Effector memory CD8-positive, alpha-beta T cell (primary cell): ENCODE results near the gene GRIN2A.

Experiments
- ATAC-seq: fragments of 150-1000 bp; cut with Tn5 transposase; replicated peaks from 2 replicates; pipeline ENCODE4 v1.10.0; 2021; ENCODE audit warnings: mild to moderate bottlenecking, moderate library complexity
- DNase-seq, 3 experiments: peaks; one replicate each; pipeline ENCODE4 v3.0.0; 2021
- H3K27ac Mint-ChIP-seq, 2 donors: one replicate each; pipeline ENCODE4 v1.8.0; 2022; ENCODE audit warnings: mild to moderate bottlenecking in 2 of 2, mixed read lengths in 2 of 2, moderate library complexity in 2 of 2
- H3K27me3 Mint-ChIP-seq, 2 donors: one replicate each; pipeline ENCODE4 v1.8.0; 2022; ENCODE audit warnings: mixed read lengths in 2 of 2
- H3K36me3 Mint-ChIP-seq: one replicate; pipeline ENCODE4 v1.8.0; 2022; ENCODE audit warnings: mild to moderate bottlenecking, moderate library complexity, mixed read lengths; ENCODE audit not compliant: insufficient read depth
- H3K4me1 Mint-ChIP-seq, 2 donors: one replicate each; pipeline ENCODE4 v1.8.0; 2022; ENCODE audit warnings: low read depth in 2 of 2, mixed read lengths in 2 of 2
- H3K4me3 Mint-ChIP-seq, 2 donors: one replicate each; pipeline ENCODE4 v1.8.0; 2022; ENCODE audit warnings: mild to moderate bottlenecking in 2 of 2, mixed read lengths in 2 of 2, moderate library complexity in 2 of 2
- H3K9me3 Mint-ChIP-seq, 2 donors: one replicate each; pipeline ENCODE4 v1.8.0; 2022; ENCODE audit warnings: mixed read lengths in 2 of 2

GRIN2A gene

GRCh38 chr16:9797306-9797705 lies 384.9 kb downstream of the GRIN2A start:
- peaks cover 0 to 3% of the 10 kb centered on the region in 2 donors for H3K9me3 Mint-ChIP-seq
- H3K36me3 Mint-ChIP-seq: peaks cover 3% of the 10 kb centered on the region
- DNase-seq (no peak), ATAC-seq (no peak)
- H3K4me3 Mint-ChIP-seq: no peak overlapping the region
- no peaks in the 10 kb centered on the region for H3K27me3 Mint-ChIP-seq
- no peaks in the 10 kb centered on the region for H3K4me1 Mint-ChIP-seq
- H3K27ac Mint-ChIP-seq: no peak overlapping the region

GRCh38 chr16:9793623-9794022 lies 388.6 kb downstream of the GRIN2A start:
- Mint-ChIP-seq H3K27ac (no peak overlapping the region), H3K4me1 (no peaks in the 10 kb centered on the region), H3K36me3 (peaks cover 3% of the 10 kb centered on the region), H3K9me3 (peaks cover 0 to 3% of the 10 kb centered on the region in 2 donors), H3K27me3 (peaks cover 0 to 7% of the 10 kb centered on the region in 2 donors), H3K4me3 (no peak overlapping the region)
- ATAC-seq (no peak), DNase-seq (no peak)

DNA sequence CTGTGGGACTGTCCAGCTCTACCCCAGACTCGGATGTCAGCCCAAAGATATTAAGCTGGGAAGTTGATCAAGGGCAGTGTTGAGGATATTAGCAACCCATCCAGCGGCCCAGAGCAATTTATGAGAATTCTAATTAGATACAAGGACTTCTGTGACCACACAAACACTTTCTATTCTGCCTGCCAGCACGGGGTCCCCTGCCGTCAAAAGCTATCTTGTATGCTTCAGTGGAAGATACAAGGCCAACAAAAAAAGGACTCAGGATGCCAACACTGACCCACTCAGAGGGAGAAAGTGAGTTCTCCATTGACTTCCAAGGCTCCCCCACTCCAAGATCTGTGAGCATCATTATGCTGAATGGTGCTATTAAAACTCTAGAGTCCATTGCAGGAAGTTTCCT lies 390.7 kb downstream of the GRIN2A start:
- no peaks in the 10 kb centered on the region for H3K4me1 Mint-ChIP-seq
- no peak overlapping the region for H3K4me3 Mint-ChIP-seq
- no peak overlapping the region for H3K27ac Mint-ChIP-seq
- H3K27me3 Mint-ChIP-seq: peaks cover 0 to 12% of the 10 kb centered on the region in 2 donors
- peaks cover 0 to 2% of the 10 kb centered on the region in 2 donors for H3K9me3 Mint-ChIP-seq
- no peak for DNase-seq
- H3K36me3 Mint-ChIP-seq: peaks cover 3% of the 10 kb centered on the region
- no peak for ATAC-seq

GRCh38 chr16:9790199-9790598 lies 392.0 kb downstream of the GRIN2A start:
- Mint-ChIP-seq H3K27ac (no peak overlapping the region), H3K4me3 (no peak overlapping the region), H3K4me1 (no peaks in the 10 kb centered on the region), H3K36me3 (peaks cover 3% of the 10 kb centered on the region), H3K9me3 (peaks cover 0 to 2% of the 10 kb centered on the region in 2 donors), H3K27me3 (peaks cover 0 to 12% of the 10 kb centered on the region in 2 donors)
- ATAC-seq (no peak), DNase-seq (no peak)

GRCh38 chr16:9787717-9788116 lies 394.5 kb downstream of the GRIN2A start:
- Mint-ChIP-seq H3K27ac (no peak overlapping the region), H3K27me3 (peaks cover 0 to 12% of the 10 kb centered on the region in 2 donors), H3K4me1 (no peaks in the 10 kb centered on the region), H3K4me3 (no peak overlapping the region), H3K36me3 (no peaks in the 10 kb centered on the region), H3K9me3 (peaks cover 0 to 2% of the 10 kb centered on the region in 2 donors)
- no peak for DNase-seq
- no peak for ATAC-seq

GRCh38 chr16:9780831-9781230 lies 401.4 kb downstream of the GRIN2A start:
- no peak for DNase-seq
- Mint-ChIP-seq H3K36me3 (no peaks in the 10 kb centered on the region), H3K27ac (no peak overlapping the region), H3K4me1 (no peaks in the 10 kb centered on the region), H3K9me3 (peaks cover 0 to 8% of the 10 kb centered on the region in 2 donors), H3K4me3 (no peak overlapping the region), H3K27me3 (peaks cover 0 to 9% of the 10 kb centered on the region in 2 donors)
- no peak for ATAC-seq

- Mint-ChIP-seq H3K36me3 (no peaks in the 10 kb centered on the region), H3K27me3 (peaks cover 0 to 9% of the 10 kb centered on the region in 2 donors), H3K27ac (no peak overlapping the region), H3K4me3 (no peak overlapping the region), H3K9me3 (peaks cover 1 to 8% of the 10 kb centered on the region in 2 donors), H3K4me1 (no peaks in the 10 kb centered on the region)
- no peak for DNase-seq
- ATAC-seq: no peak
Measured at GRCh38 chr16:9778849-9779248, 403.4 kb downstream of the GRIN2A start.

DNA sequence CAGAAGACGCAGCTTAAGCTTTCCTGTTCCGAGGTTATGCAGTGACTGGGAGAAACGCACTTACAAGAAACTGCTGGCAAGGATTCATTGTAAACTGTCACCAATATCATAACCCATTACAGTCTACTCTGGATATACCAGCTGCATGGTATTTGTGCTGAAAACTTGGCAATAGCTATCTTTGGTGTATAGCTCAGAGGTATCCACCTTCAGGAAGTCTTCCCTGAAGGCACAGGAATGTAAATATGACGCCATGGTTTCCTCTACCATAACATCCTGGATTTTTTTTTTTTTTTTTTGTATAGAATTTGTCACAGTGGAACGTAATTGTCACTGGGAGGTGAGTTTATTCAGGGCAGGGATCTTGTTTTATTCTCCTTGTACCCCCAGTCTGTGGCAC lies 406.2 kb downstream of the GRIN2A start:
- no peak overlapping the region for H3K4me3 Mint-ChIP-seq
- no peak for ATAC-seq

DNA sequence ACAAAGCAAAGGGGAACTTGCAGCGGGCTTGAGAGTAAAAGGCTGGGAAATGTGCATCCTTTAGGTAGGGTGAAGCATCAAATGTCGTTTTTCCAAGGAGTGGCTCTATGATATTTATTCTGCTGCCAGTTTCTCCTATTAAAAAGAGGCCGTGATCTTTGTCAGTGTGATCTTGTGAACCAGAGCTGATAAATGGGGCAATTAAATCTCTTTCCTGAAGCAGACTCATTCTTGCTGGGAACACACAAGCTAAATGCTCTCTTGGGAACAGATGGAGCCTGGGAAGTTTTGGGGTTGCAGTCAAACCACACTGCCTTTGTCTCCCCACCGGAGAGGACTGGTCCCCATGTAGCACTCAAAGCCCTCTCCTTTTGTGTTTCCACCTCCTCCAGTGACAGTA lies 408.9 kb downstream of the GRIN2A start:
- no peaks in the 10 kb centered on the region for H3K36me3 Mint-ChIP-seq
- H3K9me3 Mint-ChIP-seq: peaks cover 0 to 1% of the 10 kb centered on the region in 2 donors
- ATAC-seq: no peak

More for the DNA sequence above, 406.2 kb downstream of the GRIN2A start:
- no peak for DNase-seq
- Mint-ChIP-seq H3K36me3 (no peaks in the 10 kb centered on the region), H3K27ac (no peak overlapping the region), H3K27me3 (peaks cover 0 to 9% of the 10 kb centered on the region in 2 donors), H3K4me1 (no peaks in the 10 kb centered on the region), H3K9me3 (peaks cover 1 to 8% of the 10 kb centered on the region in 2 donors)

GRCh38 chr16:9772526-9773225 lies 409.6 kb downstream of the GRIN2A start:
- no peaks in the 10 kb centered on the region for H3K36me3 Mint-ChIP-seq
- no peak for ATAC-seq
- H3K4me3 Mint-ChIP-seq: no peak overlapping the region
- no peaks in the 10 kb centered on the region for H3K4me1 Mint-ChIP-seq
- DNase-seq: no peak
- H3K27ac Mint-ChIP-seq: no peak overlapping the region
- H3K9me3 Mint-ChIP-seq: peaks cover 0 to 1% of the 10 kb centered on the region in 2 donors
- no peaks in the 10 kb centered on the region for H3K27me3 Mint-ChIP-seq

More for the DNA sequence above, 408.9 kb downstream of the GRIN2A start:
- Mint-ChIP-seq H3K4me1 (no peaks in the 10 kb centered on the region), H3K4me3 (no peak overlapping the region), H3K27me3 (no peaks in the 10 kb centered on the region), H3K27ac (no peak overlapping the region)
- DNase-seq: no peak

- ATAC-seq (no peak), DNase-seq (no peak)
- Mint-ChIP-seq H3K36me3 (no peaks in the 10 kb centered on the region), H3K27me3 (no peaks in the 10 kb centered on the region), H3K4me1 (no peaks in the 10 kb centered on the region), H3K27ac (no peak overlapping the region), H3K9me3 (peaks cover 0 to 2% of the 10 kb centered on the region in 2 donors), H3K4me3 (no peak overlapping the region)
Measured at GRCh38 chr16:9766891-9767290, 415.3 kb downstream of the GRIN2A start.

- DNase-seq (no peak), ATAC-seq (no peak)
- Mint-ChIP-seq H3K4me3 (no peak overlapping the region), H3K9me3 (peaks cover 0 to 5% of the 10 kb centered on the region in 2 donors), H3K27me3 (no peaks in the 10 kb centered on the region), H3K27ac (no peak overlapping the region), H3K36me3 (no peaks in the 10 kb centered on the region), H3K4me1 (no peaks in the 10 kb centered on the region)
Measured at GRCh38 chr16:9763505-9763904, 418.7 kb downstream of the GRIN2A start.

- no peak overlapping the region for H3K27ac Mint-ChIP-seq
Measured at GRCh38 chr16:9761870-9762269, 420.4 kb downstream of the GRIN2A start.

DNA sequence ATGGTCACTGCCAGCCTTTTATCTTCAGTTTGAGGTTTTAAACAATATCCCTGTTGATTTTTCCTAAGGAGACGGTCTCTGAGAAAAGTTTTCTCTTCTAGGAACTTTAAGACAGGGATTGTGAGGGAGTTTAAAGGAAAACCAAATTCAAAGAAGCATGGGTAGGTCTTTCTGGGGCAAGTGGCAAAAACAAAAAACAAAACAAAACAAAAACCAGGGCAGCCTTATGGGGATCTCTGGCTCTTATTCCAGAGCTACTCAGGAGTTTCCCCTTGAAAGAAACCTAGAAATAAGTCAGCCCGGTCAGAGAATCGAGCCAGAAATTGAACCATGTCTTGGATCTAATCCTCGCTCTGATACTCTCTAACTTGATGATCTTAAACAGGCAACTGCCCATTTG lies 424.5 kb downstream of the GRIN2A start:
- DNase-seq: no peak
- H3K36me3 Mint-ChIP-seq: no peaks in the 10 kb centered on the region
- H3K4me1 Mint-ChIP-seq: no peaks in the 10 kb centered on the region
- no peak overlapping the region for H3K27ac Mint-ChIP-seq
- ATAC-seq: no peak
- H3K9me3 Mint-ChIP-seq: peaks cover 3 to 5% of the 10 kb centered on the region in 2 donors
- no peaks in the 10 kb centered on the region for H3K27me3 Mint-ChIP-seq
- H3K4me3 Mint-ChIP-seq: no peak overlapping the region

More at GRCh38 chr16:9761870-9762269, 420.4 kb downstream of the GRIN2A start:
- Mint-ChIP-seq H3K4me3 (no peak overlapping the region), H3K9me3 (peaks cover 0 to 5% of the 10 kb centered on the region in 2 donors), H3K4me1 (no peaks in the 10 kb centered on the region), H3K27me3 (no peaks in the 10 kb centered on the region), H3K36me3 (no peaks in the 10 kb centered on the region)
- no peak for ATAC-seq
- DNase-seq: no peak
